ENCODE data around the gene SLC2A4RG.

- TF ChIP-seq POLR2A (IDR thresholded peaks at IDR 0.05) (no peak), CTCF (IDR thresholded peaks at IDR 0.05 in 8 of 11, conservative IDR thresholded peaks at IDR 0.05 in 3 of 11) (no peak)
Observed at GRCh38 chr20:63744574-63745423, 5.2 kb downstream of the SLC2A4RG start.

All from spleen (tissue), 7 donors.